Gastroesophageal sphincter (tissue), 3 donors: ENCODE results near the gene TPD52L1.

ENCODE experiments used
- POLR2A ChIP-seq, 2 donors: fragments of 450-650 bp; IDR thresholded peaks; one replicate each; pipeline ENCODE4 v1.6.1; 2017; ENCODE audit warnings: antibody characterized with exemption in 2 of 2, mild to moderate bottlenecking in 2 of 2, moderate library complexity in 1 of 2
- TF ChIP-seq, protein P1 (sequence below), 4 experiments: fragments of 200-600 bp in 2 of 4; fragments of 450-650 bp in 2 of 4; sonication (generic) in 1 of 4; IDR thresholded peaks; one replicate each; pipeline ENCODE4 v1.5.1; 2017 to 2019; ENCODE audit warnings: antibody characterized with exemption in 4 of 4, mild to moderate bottlenecking in 2 of 4, moderate library complexity in 2 of 4

- TF ChIP-seq POLR2A (IDR thresholded peaks at IDR 0.05): no peak
- TF ChIP-seq, protein P1, sequence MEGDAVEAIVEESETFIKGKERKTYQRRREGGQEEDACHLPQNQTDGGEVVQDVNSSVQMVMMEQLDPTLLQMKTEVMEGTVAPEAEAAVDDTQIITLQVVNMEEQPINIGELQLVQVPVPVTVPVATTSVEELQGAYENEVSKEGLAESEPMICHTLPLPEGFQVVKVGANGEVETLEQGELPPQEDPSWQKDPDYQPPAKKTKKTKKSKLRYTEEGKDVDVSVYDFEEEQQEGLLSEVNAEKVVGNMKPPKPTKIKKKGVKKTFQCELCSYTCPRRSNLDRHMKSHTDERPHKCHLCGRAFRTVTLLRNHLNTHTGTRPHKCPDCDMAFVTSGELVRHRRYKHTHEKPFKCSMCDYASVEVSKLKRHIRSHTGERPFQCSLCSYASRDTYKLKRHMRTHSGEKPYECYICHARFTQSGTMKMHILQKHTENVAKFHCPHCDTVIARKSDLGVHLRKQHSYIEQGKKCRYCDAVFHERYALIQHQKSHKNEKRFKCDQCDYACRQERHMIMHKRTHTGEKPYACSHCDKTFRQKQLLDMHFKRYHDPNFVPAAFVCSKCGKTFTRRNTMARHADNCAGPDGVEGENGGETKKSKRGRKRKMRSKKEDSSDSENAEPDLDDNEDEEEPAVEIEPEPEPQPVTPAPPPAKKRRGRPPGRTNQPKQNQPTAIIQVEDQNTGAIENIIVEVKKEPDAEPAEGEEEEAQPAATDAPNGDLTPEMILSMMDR (IDR thresholded peaks at IDR 0.05): no peak
These were observed 4.2 kb downstream of the TPD52L1 start for GRCh38 chr6:125157725-125158124.
